H9 (cell line): ENCODE results near the gene CACNA1F. TPM values are rescaled to one million over a fixed set of nuclear protein-coding genes. Genes with fewer than 3 reads are reported as not detected.

Experiments
- DNase-seq: peaks from one replicate; pipeline ENCODE4 v3.0.0-alpha.2; 2017
- H2AFZ ChIP-seq: one replicate; pipeline ENCODE4 v1.6.1; 2013; ENCODE audit warnings: mild to moderate bottlenecking, low read length, control low read depth, moderate library complexity
- H2AK5ac ChIP-seq: 2 replicates; pipeline ENCODE4 v1.6.1; 2013; ENCODE audit warnings: low read length, control low read depth, mixed read lengths; ENCODE audit not compliant: insufficient read length
- H2BK120ac ChIP-seq: one replicate; pipeline ENCODE4 v1.6.1; 2013; ENCODE audit warnings: low read depth, mild to moderate bottlenecking, low read length, control low read depth, inconsistent platforms; ENCODE audit not compliant: poor library complexity, severe bottlenecking
- H2BK12ac ChIP-seq: 2 replicates; pipeline ENCODE4 v1.6.1; 2013; ENCODE audit warnings: low read length, control low read depth, mixed read lengths, low read depth; ENCODE audit not compliant: insufficient read length
- H2BK15ac ChIP-seq: 2 replicates; pipeline ENCODE4 v1.6.1; 2013; ENCODE audit warnings: low read depth, low read length, control low read depth
- H2BK20ac ChIP-seq: one replicate; pipeline ENCODE4 v1.6.1; 2013; ENCODE audit warnings: low read depth, mild to moderate bottlenecking, low read length, control low read depth, inconsistent platforms; ENCODE audit not compliant: poor library complexity, severe bottlenecking
- H2BK5ac ChIP-seq: 2 replicates; pipeline ENCODE4 v1.6.1; 2013; ENCODE audit warnings: low read length, control low read depth, mixed read lengths; ENCODE audit not compliant: insufficient read length
- H3K14ac ChIP-seq: 2 replicates; pipeline ENCODE4 v1.6.1; 2013; ENCODE audit warnings: low read length, control low read depth; ENCODE audit not compliant: insufficient read depth
- H3K18ac ChIP-seq: 2 replicates; pipeline ENCODE4 v1.6.1; 2013; ENCODE audit warnings: low read depth, mild to moderate bottlenecking, mixed read lengths, low read length, control low read depth; ENCODE audit not compliant: insufficient read length
- H3K23ac ChIP-seq: 2 replicates; pipeline ENCODE4 v1.6.1; 2013; ENCODE audit warnings: low read length, control low read depth, mixed read lengths, low read depth; ENCODE audit not compliant: insufficient read length
- H3K23me2 ChIP-seq: 2 replicates; pipeline ENCODE4 v1.6.1; 2013; ENCODE audit warnings: low read depth, mild to moderate bottlenecking, mixed read lengths, low read length, control low read depth; ENCODE audit not compliant: insufficient read length, poor library complexity, severe bottlenecking
- H3K27ac ChIP-seq: 2 replicates; pipeline ENCODE4 v1.5.1; 2013; ENCODE audit warnings: low read length, control low read depth, mixed read lengths, low read depth; ENCODE audit not compliant: insufficient read length
- H3K27me3 ChIP-seq: 2 replicates; pipeline ENCODE4 v1.6.1; 2013; ENCODE audit warnings: low read length, control low read depth, inconsistent platforms; ENCODE audit not compliant: insufficient read depth
- H3K4ac ChIP-seq: 2 replicates; pipeline ENCODE4 v1.6.1; 2013; ENCODE audit warnings: low read depth, mild to moderate bottlenecking, control low read depth, inconsistent platforms, low read length, moderate library complexity
- H3K4me1 ChIP-seq: 2 replicates; pipeline ENCODE4 v1.6.1; 2013; ENCODE audit warnings: low read length, control low read depth, inconsistent platforms; ENCODE audit not compliant: insufficient read depth
- H3K4me2 ChIP-seq: 2 replicates; pipeline ENCODE4 v1.6.1; 2013; ENCODE audit warnings: low read length, control low read depth, mixed read lengths; ENCODE audit not compliant: insufficient read length, insufficient read depth
- H3K56ac ChIP-seq: 2 replicates; pipeline ENCODE4 v1.6.1; 2013; ENCODE audit warnings: low read depth, mild to moderate bottlenecking, mixed read lengths, low read length, control low read depth; ENCODE audit not compliant: insufficient read length
- H3K79me1 ChIP-seq: 2 replicates; pipeline ENCODE4 v1.6.1; 2013; ENCODE audit warnings: low read depth, mild to moderate bottlenecking, moderate library complexity, low read length, control low read depth, inconsistent platforms; ENCODE audit not compliant: insufficient read depth, poor library complexity, severe bottlenecking
- H3K79me2 ChIP-seq: 2 replicates; pipeline ENCODE4 v1.6.1; 2013; ENCODE audit warnings: low read length, control low read depth, inconsistent platforms; ENCODE audit not compliant: insufficient read depth
- H3K9ac ChIP-seq: 2 replicates; pipeline ENCODE4 v1.6.1; 2013; ENCODE audit warnings: low read length, control low read depth, mixed read lengths; ENCODE audit not compliant: insufficient read length; ENCODE audit errors: extremely low read depth
- H3K9me3 ChIP-seq: one replicate; pipeline ENCODE4 v1.6.1; 2013; ENCODE audit warnings: low read depth, low read length, inconsistent platforms; ENCODE audit not compliant: control insufficient read depth
- H3T11ph ChIP-seq: one replicate; pipeline ENCODE4 v1.6.1; 2013; ENCODE audit warnings: mild to moderate bottlenecking, low read length, control low read depth, inconsistent platforms
- H4K20me1 ChIP-seq: one replicate; pipeline ENCODE4 v1.6.1; 2013; ENCODE audit not compliant: control insufficient read depth, insufficient read length, insufficient read depth
- H4K5ac ChIP-seq: 2 replicates; pipeline ENCODE4 v1.6.1; 2013; ENCODE audit warnings: low read depth, mild to moderate bottlenecking, mixed read lengths, low read length, control low read depth; ENCODE audit not compliant: insufficient read length
- H4K8ac ChIP-seq: replicated peaks from 2 replicates; pipeline ENCODE4 v1.6.1; 2013; ENCODE audit warnings: low read length, control low read depth, mixed read lengths, low read depth; ENCODE audit not compliant: insufficient read length
- H4K91ac ChIP-seq: 2 replicates; pipeline ENCODE4 v1.6.1; 2013; ENCODE audit warnings: low read depth, mild to moderate bottlenecking, moderate library complexity, mixed read lengths, low read length, control low read depth; ENCODE audit not compliant: insufficient read length
- H3K27ac Mint-ChIP-seq, 3 experiments: 2 replicates in 2 of 3; 3 replicates in 1 of 3; pipeline ENCODE4 v1.8.0; 2020 to 2021; ENCODE audit warnings: mixed read lengths in 3 of 3, mild to moderate bottlenecking in 1 of 3, moderate library complexity in 1 of 3
- H3K27me3 Mint-ChIP-seq: 2 replicates; pipeline ENCODE4 v1.8.0; 2021; ENCODE audit warnings: low read depth, mild to moderate bottlenecking, moderate library complexity, mixed read lengths
- H3K36me3 Mint-ChIP-seq, 3 experiments: 2 replicates in 2 of 3; 3 replicates in 1 of 3; pipeline ENCODE4 v1.8.0; 2020 to 2021; ENCODE audit warnings: low read depth in 3 of 3, mixed read lengths in 3 of 3; ENCODE audit not compliant: insufficient read depth in 1 of 3
- H3K4me1 Mint-ChIP-seq, 2 experiments: 2 replicates each; pipeline ENCODE4 v1.8.0; 2020; ENCODE audit warnings: mixed read lengths in 2 of 2
- H3K4me3 Mint-ChIP-seq, 2 experiments: 2 replicates in 1 of 2; 3 replicates in 1 of 2; pipeline ENCODE4 v1.8.0; 2020 to 2021; ENCODE audit warnings: mild to moderate bottlenecking in 2 of 2, mixed read lengths in 2 of 2, moderate library complexity in 1 of 2
- H3K9me3 Mint-ChIP-seq, 2 experiments: 2 replicates in 1 of 2; 3 replicates in 1 of 2; pipeline ENCODE4 v1.8.0; 2020; ENCODE audit warnings: mild to moderate bottlenecking in 2 of 2, mixed read lengths in 2 of 2, moderate library complexity in 1 of 2
- WGBS: extraction: QIAGEN DNeasy Blood & Tissue Kit; methylation state at CpG from one replicate; pipeline ENCODE4 v1.1.7; 2013; ENCODE audit warnings: missing lambda C conversion rate, low lambda C conversion rate, mixed read lengths; ENCODE audit not compliant: insufficient read length; ENCODE audit errors: extremely low coverage; 5-methylcytosine and 5-hydroxymethylcytosine counted together
- total RNA-seq: library from RNA; stranded (reverse); gene quantifications from 2 replicates; pipeline ENCODE4 v1.2.1, GENCODE V29; 2021
- TF ChIP-seq, protein P1 (sequence below): fragments of 200-600 bp; sonication (generic); conservative IDR thresholded peaks from 3 replicates; pipeline ENCODE4 v1.8.0; 2021; ENCODE audit warnings: antibody characterized with exemption, mild to moderate bottlenecking

Gene CACNA1F
- total RNA-seq, 1 experiment from 2014 or later: 1.4 TPM

DNA sequence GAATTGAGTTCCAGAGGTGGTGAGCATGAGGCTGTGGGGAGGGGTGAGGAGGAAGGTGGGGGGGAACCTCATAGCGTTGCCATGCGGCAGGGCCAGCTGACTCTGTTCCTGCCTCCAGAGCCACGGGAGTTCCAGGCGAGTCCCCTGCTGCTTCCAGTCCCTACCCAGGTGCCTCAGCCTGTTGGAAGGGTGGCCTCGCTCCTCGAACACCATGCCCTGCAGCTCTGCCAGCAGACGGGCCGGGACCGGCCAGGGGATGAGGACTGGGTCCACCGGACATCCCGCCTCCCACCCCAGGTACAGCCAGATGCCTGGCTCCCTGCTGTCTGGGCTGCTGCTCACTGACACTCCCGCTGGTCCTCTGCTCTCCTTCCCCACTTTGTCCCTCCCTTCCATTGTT, 10.0 kb upstream of the CACNA1F start:
- no peaks in the 10 kb centered on the region for H4K20me1 ChIP-seq
- peaks cover 8 to 52% (median 10%) of the 10 kb centered on the region in 3 experiments; a peak in 6 of 7 replicates for H3K36me3 Mint-ChIP-seq

More for the DNA sequence above, 10.0 kb upstream of the CACNA1F start:
- Histone ChIP-seq H2BK120ac (no peak overlapping the region), H2BK20ac (no peak overlapping the region), H3K79me2 (no peaks in the 10 kb centered on the region), H3K79me1 (no peaks in the 10 kb centered on the region), H4K91ac (no peak overlapping the region), H3T11ph (no peak overlapping the region), H2AFZ (no peak overlapping the region), H2AK5ac (no peak overlapping the region), H3K14ac (no peak overlapping the region), H2BK12ac (no peak overlapping the region), H3K27ac (no peak overlapping the region), H2BK15ac (no peak overlapping the region), H3K27me3 (no peaks in the 10 kb centered on the region), H3K4me1 (no peaks in the 10 kb centered on the region), H3K56ac (no peak overlapping the region), H3K23ac (no peak overlapping the region), H4K5ac (no peak overlapping the region), H3K18ac (no peak overlapping the region), H3K9me3 (peaks cover 27% of the 10 kb centered on the region), H3K9ac (no peak overlapping the region), H4K8ac (no peak overlapping the region), H3K4ac (no peak overlapping the region), H3K23me2 (no peaks in the 10 kb centered on the region), H2BK5ac (no peak overlapping the region), H3K4me2 (no peak overlapping the region)
- Mint-ChIP-seq H3K9me3 (peaks cover 56 to 77% of the 10 kb centered on the region in 2 experiments), H3K27ac (no peak overlapping the region), H3K4me3 (no peak overlapping the region), H3K27me3 (no peaks in the 10 kb centered on the region), H3K4me1 (no peaks in the 10 kb centered on the region)
- no CpG with 5 or more reads among the region's 12 CpGs for WGBS
- DNase-seq: no peak
- TF ChIP-seq, protein P1, sequence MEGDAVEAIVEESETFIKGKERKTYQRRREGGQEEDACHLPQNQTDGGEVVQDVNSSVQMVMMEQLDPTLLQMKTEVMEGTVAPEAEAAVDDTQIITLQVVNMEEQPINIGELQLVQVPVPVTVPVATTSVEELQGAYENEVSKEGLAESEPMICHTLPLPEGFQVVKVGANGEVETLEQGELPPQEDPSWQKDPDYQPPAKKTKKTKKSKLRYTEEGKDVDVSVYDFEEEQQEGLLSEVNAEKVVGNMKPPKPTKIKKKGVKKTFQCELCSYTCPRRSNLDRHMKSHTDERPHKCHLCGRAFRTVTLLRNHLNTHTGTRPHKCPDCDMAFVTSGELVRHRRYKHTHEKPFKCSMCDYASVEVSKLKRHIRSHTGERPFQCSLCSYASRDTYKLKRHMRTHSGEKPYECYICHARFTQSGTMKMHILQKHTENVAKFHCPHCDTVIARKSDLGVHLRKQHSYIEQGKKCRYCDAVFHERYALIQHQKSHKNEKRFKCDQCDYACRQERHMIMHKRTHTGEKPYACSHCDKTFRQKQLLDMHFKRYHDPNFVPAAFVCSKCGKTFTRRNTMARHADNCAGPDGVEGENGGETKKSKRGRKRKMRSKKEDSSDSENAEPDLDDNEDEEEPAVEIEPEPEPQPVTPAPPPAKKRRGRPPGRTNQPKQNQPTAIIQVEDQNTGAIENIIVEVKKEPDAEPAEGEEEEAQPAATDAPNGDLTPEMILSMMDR: no peak
